NCI-H1694 (cell line): ENCODE results near the gene ACTRT2.

Source experiments
- DNase-seq: peaks from one replicate; lab custom pipeline; 2025; lab: John Stamatoyannopoulos, UW

Gene ACTRT2

DNA sequence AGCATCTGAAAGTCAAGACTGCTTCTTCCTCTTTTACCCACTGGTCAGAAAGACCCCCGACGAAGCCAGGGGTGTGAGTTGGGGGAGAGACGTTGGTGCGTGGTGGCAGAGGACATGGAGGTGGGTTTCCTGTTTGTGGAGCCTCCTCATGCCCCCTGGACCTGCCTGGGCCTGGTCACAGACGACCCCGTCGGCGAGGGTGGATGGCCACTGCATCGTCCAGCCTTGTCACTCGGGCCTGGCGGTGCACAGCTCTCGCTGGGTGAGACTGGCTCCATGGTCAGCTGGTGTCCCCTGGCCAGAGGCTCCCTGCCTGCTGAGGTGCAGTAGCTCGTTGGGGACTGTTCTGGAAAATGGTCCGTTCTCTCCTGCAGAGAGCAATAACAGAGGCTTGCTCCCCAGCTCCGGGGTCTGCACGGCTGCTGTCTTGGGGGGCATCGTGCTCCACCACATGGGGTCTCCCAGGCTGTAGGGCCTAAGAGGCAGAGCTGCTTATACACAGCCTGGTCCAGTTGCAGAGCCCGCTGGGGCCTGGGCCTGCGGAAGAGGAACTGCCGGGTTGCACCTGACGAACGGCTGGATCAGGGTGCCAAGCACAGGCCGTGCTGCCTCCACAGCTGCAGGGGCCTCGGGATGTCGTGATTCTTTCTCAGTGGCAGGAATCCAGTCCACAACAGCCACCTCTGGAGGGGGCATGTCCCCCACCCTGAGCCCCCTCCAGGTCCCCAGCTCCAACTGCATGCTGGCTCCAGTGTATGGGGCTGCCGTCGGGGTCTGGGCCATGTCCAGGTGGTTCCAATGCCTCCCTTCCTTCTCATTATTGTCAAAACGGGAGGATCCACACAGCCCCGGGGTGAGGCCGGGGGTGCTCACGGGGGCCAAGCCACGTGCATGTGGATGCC, 18.0 kb upstream of the ACTRT2 start:
- no peak for DNase-seq

DNA sequence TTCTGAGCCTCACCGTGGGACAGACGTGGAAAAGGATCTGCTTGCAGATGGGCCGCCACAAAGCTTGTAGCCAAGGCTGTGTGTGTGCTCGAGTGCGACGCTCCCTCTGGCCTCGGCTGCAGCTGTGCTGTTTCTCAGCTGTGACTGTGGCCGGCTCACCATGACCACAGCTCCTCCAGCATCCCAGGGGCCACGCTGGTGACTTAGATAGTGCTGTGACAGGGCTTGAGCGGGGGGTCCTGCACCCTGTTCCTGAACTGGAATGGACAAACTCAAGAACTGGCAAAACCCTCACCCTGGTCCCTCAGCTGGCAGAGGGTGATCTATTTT, 17.4 kb upstream of the ACTRT2 start:
- DNase-seq: no peak

DNA sequence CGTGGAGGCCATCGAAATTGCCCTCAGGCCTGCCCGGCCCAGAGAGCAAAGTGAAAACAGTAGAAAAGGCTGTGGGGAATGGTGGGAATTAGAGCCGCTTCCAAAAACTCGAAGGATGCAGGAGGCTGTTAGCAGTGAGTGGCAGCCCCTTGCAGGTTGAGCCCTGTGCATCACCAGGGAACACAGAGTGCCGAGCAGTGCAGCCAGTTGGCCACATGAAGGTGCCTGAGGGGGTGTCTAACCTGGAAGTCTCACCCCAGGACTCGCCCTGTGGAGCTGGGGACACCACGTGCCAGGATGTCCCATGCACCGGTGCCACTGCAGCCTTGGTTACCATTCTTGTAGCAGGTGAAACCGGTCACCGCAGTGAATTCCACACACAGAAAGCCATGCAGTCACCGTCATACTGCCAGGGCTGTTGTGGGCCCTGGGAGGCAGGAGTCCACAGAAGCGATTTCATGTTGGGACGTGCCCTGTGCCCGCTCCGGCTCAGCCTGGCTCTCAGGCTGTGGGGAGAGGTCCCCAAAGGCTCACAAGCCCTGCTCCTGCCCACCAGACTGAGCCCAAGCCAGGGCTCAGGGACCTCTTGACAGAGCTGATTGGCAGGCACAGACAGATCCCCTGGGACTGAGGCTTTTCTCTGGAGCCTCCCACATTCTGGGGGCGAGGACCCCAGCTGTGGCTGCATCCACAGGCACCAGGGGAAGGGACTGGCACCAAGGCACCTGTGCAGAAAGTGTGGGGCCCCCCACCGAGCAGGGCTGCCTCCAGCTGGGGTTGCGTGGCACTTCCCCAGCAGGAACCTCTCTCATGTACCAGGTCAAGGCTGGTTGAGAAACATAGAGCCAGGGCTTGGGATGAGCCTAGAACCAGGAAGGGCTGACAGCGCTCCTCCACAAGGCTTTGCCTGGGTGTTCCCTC, 16.7 kb upstream of the ACTRT2 start:
- DNase-seq: no peak

DNA sequence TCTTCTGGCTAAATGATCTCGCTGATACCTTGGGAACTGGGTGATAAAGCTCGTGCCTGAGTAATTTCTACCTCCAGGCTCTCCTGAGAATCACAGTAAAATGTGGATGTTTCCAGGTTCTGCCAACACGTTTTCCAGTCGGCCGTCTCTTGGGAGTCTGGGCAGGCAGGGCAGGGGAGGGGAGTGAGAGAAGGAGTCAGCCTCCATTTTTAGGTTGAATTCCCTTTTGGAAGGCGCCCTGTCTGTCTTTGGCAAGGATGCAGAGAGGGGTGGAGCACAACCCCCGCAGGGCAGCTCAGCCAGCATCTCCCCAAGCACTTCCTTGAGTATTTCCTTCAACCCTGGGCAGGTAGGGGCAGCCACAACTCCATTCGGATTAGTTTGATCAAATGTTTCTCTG, 15.5 kb upstream of the ACTRT2 start:
- DNase-seq: no peak

DNA sequence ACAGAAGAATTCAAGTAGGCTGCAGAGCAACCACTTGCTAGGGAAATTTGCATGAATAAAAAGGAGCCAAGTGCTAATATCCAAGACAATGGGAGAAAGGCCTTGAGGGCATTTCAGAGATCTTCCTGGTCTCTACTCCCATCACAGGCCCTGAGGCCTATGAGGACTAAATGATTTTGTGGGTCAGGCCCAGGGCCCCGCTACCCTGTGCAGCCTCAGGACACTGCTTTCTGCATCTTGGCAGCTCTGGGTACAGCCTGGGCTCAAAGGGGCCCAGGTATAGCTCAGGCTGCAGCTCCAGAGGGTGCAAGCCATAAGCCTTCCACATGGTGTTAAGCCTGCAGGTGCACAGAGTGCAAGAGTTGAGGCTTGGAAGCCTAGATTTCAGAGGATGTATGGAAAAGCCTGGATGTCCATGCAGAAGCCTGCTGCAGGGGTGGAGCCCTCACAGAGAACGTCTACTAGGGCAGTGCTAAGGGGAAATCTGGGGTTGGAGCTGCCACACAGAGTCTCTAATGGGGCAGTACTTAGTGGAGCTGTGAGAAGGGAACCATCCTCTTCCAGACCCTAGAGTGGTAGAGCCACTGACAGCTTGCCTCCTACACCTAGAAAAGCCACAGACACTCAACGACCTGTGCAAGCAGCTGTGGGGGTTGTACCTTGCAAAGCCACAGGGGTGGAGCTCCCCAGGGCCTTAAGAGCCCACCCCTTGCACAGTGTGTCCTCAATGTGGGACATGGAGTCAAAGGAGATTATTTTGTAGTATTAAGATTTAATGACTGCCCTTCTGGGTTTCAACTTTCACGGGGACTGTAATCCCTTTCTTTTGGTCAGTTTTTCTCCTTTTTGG, 13.7 kb upstream of the ACTRT2 start:
- no peak for DNase-seq

DNA sequence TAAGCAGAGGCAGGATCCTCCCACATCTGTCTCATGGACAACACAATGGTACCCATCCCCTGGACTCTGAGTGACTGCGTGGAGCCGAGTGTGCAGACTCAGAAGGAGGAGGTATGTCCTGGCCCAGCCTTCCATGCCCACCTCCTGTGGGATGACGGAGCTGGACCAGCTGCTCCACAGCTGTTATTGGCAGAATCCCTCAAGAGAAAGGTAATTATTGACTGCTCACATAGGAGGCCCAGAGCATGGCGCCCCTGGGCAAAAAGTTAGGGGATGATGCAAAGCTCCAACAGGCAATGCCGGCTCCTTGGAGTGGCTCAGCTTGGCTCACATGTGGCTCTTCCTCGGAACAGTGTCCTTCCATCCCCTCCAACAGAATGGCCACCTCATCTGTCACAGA, 12.2 kb upstream of the ACTRT2 start:
- no peak for DNase-seq

DNA sequence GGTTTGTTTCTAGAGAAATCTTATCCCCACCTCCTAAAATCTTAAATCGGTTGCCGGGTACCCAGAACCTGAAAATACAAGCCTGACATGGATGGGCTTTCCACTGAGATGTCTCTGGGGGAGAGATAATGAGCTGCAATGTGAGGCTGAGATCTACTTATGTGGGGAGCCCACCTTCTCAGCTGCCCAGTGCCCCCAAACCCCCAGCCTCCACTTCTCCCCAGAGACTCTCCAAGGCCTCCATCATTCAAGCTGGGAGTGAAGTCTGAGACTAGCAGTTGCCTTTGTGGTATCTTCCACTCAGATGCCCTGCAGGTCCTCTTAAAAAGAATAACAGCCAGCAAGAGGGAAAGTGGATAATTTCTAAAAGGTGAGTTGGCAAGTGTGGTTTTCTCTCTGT, 11.7 kb upstream of the ACTRT2 start:
- no peak for DNase-seq

DNA sequence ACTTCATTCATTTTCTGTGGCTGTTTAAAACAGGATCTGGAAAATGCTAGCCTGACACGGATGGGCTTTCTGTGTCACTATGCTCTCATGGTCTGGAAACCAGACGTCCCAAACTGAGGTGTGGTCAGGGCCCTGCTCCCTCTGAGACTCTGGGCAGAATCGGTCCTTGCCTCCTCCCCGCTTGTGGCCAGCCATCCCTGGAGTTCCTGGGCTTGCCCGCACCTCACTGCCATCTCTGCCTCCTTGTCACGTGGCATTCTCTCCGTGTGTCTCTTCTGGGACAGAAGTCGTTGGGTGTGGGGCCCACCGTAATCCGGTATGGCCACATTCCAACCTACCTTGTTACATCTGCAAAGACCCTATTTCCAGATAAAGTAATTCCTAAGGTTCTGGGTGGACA, 10.1 kb upstream of the ACTRT2 start:
- no peak for DNase-seq

DNA sequence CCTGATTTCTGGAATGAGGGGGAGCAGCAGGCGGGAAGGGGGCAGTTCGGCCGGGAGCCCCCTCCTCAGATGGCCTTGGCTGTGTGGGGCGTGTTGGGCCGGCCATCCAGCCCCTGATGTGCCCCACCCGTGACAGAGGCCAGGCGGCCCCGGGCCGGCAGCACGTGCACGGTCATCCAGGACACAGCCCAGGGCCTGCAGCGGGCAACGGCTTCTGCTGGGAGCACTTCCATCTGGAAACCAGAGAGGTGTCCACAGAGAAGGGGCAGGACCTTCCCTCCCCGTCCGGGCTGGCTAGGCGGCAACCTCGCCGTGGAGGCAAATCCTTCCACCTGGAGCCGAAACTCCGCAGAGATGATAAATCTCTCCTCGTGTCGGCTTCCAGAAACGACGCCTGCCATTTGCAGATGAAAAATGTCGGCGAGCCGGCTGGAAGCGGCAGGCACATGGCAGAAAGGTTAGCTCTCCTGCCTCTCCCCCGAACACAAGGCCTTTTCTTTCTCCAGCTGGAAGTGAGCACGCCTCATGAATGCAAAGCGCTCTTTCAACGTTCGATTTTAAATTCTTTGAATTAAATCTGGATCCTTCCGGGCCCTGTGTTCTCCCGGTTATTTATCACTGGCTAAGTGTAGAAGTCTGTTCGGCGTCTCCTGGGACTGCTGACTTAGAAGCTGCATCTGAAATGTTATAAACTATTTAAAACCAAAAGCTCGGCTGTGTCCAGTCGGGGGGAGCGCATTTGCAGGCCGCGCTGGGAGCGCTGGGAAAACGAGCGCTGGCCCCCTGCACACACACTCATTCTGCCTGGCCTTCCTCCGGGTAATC, 9.4 kb upstream of the ACTRT2 start:
- DNase-seq: no peak

DNA sequence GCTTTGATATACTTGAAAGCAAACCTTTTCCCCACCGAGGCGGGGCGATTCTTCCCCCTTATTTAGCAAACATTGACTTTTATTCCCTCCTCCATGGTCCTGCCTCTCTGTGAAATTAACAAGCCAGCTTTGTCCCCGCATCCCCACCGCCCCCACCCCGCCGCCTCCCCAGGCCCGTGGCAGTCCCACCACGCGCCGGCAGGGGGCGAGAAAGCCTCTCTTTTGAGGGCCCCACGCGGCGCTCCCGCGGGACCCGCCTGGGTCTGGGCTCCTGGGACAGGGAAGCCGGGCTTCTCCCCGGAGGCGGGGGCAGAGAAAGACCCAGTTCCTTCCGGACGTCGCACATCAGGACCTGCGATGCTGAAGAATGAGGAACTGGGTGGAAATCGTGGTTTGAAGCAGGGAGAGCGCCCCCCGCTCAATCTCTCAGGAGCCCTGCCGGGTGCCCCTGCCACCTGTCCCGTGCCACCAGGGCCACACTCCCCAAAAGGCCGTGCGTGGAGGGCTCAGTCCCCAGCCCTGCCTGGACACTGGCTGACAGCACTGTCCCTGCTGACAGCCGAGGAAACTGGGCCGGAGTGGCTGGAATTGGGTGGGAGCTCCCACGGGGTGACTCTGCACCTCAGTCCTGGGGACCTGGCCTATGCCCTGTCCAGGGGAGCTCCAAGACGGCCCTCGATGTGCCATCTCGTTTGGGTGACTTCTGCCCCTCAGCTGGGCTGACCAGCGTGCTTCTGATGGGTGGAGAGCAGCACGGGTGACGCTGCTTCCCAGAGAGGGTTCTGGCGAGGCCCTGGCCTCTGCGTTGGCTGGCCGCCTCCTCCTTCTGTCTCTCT, 8.6 kb upstream of the ACTRT2 start:
- no peak for DNase-seq

DNA sequence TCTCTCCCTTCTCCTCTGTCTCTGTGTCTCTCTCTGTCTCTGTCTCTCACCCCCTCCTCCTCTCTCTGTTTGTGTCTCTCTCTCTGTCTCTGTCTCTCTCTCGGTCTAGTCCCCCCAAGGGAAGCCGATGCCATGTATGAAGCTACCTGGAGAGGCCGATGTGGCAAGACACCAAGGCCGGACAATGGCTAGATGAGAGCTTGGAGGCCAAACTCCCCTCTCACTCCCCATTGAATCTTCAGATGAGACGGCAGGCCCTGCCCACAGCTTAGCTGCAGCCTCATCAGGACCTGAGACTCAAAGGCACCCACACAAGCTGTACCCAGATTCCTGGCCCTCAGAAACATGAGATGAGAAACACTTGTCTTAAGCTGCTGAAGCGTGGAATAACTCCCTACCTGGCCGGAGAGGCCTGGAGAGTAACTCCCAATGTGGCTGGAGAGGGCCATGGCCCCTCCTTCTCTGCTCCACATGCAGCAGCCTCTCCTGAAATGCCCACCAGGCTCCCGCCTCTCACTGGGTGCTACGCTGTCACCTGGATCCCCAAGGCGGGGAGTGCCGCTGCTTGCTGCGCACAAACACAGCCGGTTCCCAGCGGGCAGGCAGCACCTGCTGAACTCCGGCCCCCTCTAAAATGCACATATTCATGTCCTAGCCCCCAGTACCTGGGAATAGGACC, 7.8 kb upstream of the ACTRT2 start:
- no peak for DNase-seq

DNA sequence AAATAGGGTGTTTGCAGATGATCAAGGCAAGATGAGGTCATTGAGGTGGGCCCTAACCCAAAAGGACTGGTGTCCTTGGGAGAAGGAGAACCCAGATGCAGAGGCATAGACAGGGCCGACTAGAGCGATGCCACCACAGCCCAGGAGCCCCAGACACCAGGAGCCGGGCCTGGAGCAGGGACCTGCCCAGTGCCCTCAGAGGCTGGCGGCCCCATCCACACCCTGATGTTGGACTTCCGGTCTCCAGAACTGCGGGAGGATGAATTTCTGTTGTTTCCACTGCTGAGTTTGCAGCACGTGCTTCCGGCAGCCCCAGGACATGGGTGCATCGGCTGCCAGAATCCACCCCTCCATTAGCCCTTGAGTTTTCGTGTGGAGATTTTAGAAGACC, 7.2 kb upstream of the ACTRT2 start:
- no peak for DNase-seq

DNA sequence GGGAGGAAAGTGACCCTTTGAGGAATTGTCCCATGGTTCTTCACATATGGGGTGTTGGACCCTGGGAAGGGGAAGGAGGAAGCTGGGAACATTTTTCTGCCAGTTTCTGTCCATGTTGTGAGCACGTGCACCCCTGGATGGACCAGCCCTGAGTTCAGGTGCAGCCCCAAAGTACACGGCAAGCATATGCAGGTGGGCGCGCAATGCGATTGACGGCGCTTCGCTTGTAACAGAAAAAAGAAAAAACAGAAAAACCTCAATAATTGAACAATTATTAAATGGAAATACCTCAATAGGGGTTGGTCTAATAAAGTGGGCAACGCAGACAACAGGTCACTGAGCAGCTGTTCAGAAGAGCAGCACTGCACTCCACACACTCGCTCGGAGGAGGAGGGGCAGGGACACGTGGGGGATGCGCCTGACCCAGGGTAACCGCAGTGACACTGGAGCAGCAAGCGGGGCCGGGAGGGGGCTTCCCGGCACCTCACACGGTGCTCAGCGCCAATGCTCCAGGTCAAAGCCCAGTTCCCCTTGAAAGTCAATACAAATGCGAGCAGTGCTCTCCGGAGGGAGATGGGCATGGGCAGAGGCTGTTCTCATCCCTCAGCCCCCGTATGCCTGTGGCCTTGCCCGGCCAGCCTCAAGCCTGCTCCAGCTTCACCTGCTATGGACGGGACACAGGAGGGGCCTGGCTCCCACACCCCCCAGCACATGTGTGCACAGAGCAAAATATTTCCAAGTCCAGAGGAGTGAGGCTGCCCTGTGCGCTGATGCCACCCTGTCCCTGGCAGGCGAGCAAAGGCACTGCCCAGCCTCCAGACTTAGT, 6.6 kb upstream of the ACTRT2 start:
- DNase-seq: no peak

DNA sequence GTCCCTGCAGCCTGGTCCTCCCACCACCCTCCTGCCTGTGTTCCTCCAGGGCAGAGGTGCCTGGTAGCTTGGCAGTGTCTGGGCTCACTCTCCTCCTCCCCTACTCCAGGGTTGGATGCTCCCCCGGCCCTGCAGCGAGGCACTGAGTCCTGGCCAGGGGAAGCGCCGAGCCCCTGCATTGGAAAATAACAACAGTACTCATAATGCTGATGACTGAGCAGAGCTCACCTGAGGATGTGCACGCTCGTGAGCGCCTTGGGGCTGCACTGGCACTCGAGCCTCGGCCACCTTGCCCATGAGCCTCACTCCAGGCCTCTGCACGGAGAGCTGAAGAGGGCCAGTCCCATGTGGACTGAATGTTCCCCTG, 6.0 kb upstream of the ACTRT2 start:
- DNase-seq: no peak

DNA sequence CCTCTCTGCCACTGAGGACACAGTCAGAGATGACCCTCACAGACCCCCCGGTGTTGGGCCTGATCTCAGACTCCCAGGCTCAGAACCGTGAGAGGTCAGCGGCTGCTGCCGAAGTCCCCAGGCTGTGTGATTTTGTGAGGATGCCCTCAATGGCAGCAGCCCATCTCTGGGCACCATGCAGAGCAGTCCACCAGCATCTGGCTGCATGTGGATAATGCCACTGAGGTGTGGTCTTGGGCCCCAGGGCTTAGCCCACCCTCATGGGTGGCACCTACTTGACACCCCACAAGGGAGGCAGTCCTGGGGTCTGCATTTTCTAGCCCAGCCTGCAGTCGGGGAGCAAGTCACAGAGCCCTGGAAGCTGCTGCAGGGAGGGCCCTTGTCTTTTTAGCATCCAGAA, 5.5 kb upstream of the ACTRT2 start:
- DNase-seq: no peak

DNA sequence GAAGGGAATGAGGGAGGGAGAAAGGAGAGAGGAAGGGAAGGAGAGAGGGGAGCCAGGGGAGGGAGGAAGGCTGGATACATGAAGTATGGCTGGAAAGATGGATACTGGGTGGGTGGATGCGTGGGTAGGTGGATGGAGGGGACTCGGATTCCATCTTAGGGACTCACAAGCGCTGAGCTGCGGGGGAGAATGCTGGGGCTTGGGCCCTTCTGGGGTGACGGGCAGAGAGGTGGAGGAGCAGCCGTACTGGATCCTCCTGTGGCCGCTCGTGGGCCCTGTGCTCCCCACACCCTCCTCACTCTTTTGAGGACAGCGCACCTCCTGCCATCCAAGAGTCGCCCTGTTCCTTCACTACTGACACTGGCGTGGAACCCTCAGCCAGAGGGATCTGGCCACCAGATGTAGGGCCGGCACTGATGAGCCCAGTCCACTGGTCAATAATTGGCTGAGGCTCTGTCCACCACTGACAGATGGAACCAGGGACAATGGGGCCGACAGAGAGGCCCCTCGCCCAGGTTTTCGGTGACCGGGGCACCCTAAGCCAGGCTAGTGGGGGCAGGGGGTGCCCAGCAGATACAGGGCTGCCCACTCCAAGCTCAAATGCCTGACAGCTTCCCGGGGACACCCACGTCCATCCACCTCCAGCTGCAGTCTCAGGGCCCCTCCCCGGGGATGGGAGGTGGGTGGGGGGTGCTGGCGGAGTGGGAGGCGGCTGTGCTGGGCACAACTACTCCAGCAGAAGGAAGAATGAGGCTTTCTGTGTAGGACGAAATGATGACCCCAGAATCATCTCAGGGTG, 4.4 kb upstream of the ACTRT2 start:
- DNase-seq: no peak

DNA sequence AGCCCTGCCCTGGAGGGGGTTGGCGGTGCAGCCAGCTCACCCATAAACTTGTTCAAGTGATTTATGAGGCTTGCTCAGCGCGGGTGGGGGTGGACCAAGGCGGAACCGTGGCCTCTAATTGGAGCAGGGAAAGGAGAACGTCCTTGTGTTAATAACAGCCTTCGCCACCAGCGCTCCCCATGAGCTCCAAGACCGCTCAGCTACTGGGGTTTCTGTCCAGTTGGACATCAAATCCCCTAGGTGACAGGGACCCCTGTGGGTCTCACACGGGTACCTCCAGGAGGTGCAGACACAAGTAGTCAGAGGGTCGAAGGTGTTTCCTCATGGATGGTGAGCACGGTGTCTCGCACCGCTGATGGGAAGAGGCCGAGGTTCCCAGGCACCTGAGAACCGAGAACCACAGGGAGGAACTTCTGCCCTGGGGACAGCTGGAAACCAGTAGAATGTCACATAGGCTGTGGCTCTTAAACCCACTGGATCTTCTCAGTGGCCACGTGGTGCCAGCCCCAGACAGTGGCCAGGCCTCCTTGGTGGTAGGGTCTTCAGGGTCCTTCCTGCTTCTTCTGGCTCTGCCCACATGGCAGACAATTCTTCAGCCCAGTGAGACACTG, 3.7 kb upstream of the ACTRT2 start:
- DNase-seq: no peak

DNA sequence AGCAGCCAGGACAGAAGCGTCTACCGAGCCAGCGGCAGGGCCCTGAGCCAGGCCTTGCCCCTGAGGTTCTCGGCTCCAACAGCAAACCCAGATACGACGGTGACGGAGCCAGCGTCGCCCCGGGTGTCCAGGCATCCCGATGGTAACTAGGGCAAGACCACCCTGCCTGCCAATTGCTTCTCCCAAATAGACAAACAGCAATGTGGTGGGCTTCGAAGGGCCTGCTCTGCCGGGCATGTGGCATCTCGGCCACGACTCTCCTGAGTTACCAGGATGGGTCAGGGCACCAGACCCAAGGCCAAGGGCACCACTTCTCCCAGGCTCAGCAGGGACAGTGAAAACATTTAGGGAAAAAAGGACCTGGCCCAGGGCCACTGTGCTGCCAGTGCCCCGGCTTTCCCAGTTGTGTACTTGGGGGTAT, 3.2 kb upstream of the ACTRT2 start:
- no peak for DNase-seq
